SU-DHL-6 (cell line): Measurements from ENCODE around the gene GLYR1.

Experiments
- CTCF ChIP-seq: fragments of 200-600 bp; sonication (generic); IDR thresholded peaks from one replicate; pipeline ENCODE4 v1.5.1; 2017; ENCODE audit warnings: antibody characterized with exemption, mild to moderate bottlenecking, low read length, moderate library complexity; ENCODE audit not compliant: insufficient read depth, poor library complexity, severe bottlenecking
- EZH2phosphoT487 ChIP-seq: fragments of 200-600 bp; sonication (generic), shearing (Covaris generic); conservative IDR thresholded peaks from 2 replicates; pipeline ENCODE4 v1.6.1; 2018; ENCODE audit warnings: mild to moderate bottlenecking, antibody characterized with exemption, low read length, moderate library complexity, mixed read lengths

GRCh38 chr16:4890686-4891085 is 43.6 kb upstream of the GLYR1 start:
- TF ChIP-seq CTCF = no peak
- TF ChIP-seq EZH2phosphoT487 = no peak
